IMR-90 (cell line): ENCODE results near the gene FRZB. TPM values are rescaled to one million over a fixed set of nuclear protein-coding genes. Genes with fewer than 3 reads are reported as not detected.

Experiments
- ATAC-seq: fragments of 200-7000 bp; cut with Tn5 transposase; 2 replicates; pipeline ENCODE4 v1.9.1; 2020; ENCODE audit warnings: low read depth, mild to moderate bottlenecking, moderate library complexity
- BruUV-seq: library from RNA; stranded (reverse); fragments of 400-500 nt; replicated peaks from 2 replicates; lab custom pipeline; 2021; lab: Mats Ljungman, UMichigan
- CTCF ChIA-PET: fragments of 300-600 bp; formaldehyde crosslinking; extraction: SDS; loops from one replicate; lab custom pipeline; 2021; ENCODE audit warnings: antibody characterized with exemption; lab: Yijun Ruan, JAX
- POLR2A ChIA-PET: fragments of 300-600 bp; sonication (Branson Sonifier 250); formaldehyde crosslinking; loops from one replicate; lab custom pipeline; 2022; ENCODE audit warnings: antibody characterized with exemption; ENCODE audit not compliant: unreplicated experiment; lab: Charles Lee
- DNase-seq: peaks from one replicate; pipeline ENCODE4 v3.0.0; 2013
- H2AFZ ChIP-seq: replicated peaks from 2 replicates; pipeline ENCODE3; 2013; ENCODE audit warnings: low read length, mild to moderate bottlenecking; ENCODE audit not compliant: poor library complexity
- H2AK5ac ChIP-seq: 2 replicates; pipeline ENCODE4 v1.6.1; 2013; ENCODE audit warnings: low read depth, low read length, inconsistent platforms
- H2AK9ac ChIP-seq: replicated peaks from 2 replicates; pipeline ENCODE3; 2013; ENCODE audit warnings: mild to moderate bottlenecking, low read depth, low read length, moderate library complexity; ENCODE audit not compliant: poor library complexity
- H2BK120ac ChIP-seq: 2 replicates; pipeline ENCODE4 v1.6.1; 2013; ENCODE audit warnings: low read depth, low read length, inconsistent platforms
- H2BK15ac ChIP-seq: 3 replicates; pipeline ENCODE4 v1.6.1; 2013; ENCODE audit warnings: low read depth, low read length, inconsistent platforms
- H2BK20ac ChIP-seq: 2 replicates; pipeline ENCODE4 v1.6.1; 2013; ENCODE audit warnings: low read depth, mild to moderate bottlenecking, inconsistent platforms, low read length, moderate library complexity
- H2BK5ac ChIP-seq: 2 replicates; pipeline ENCODE4 v1.6.1; 2013; ENCODE audit warnings: mild to moderate bottlenecking, low read depth, low read length, inconsistent platforms; ENCODE audit not compliant: poor library complexity, severe bottlenecking
- H3K14ac ChIP-seq: replicated peaks from 2 replicates; pipeline ENCODE4 v1.6.1; 2013; ENCODE audit warnings: low read depth, low read length, inconsistent platforms
- H3K18ac ChIP-seq: 2 replicates; pipeline ENCODE4 v1.6.1; 2013; ENCODE audit warnings: low read depth, low read length, control low read depth
- H3K23ac ChIP-seq: 2 replicates; pipeline ENCODE4 v1.6.1; 2013; ENCODE audit warnings: low read depth, low read length, inconsistent platforms
- H3K27ac ChIP-seq: 2 replicates; pipeline ENCODE4 v1.5.1; 2013; ENCODE audit warnings: mild to moderate bottlenecking, control low read depth, low read length; ENCODE audit not compliant: insufficient read depth
- H3K27me3 ChIP-seq: 2 replicates; pipeline ENCODE4 v1.6.1; 2013; ENCODE audit warnings: low read length; ENCODE audit not compliant: control insufficient read depth, insufficient read depth
- H3K36me3 ChIP-seq: 2 replicates; pipeline ENCODE4 v1.6.1; 2013; ENCODE audit warnings: low read length, mixed read lengths; ENCODE audit not compliant: control insufficient read depth, insufficient read depth
- H3K4ac ChIP-seq: 2 replicates; pipeline ENCODE4 v1.6.1; 2013; ENCODE audit warnings: low read depth, low read length, inconsistent platforms
- H3K4me1 ChIP-seq: 2 replicates; pipeline ENCODE4 v1.6.1; 2013; ENCODE audit warnings: low read length, mixed read lengths; ENCODE audit not compliant: control insufficient read depth, insufficient read depth
- H3K4me2 ChIP-seq: 2 replicates; pipeline ENCODE4 v1.6.1; 2013; ENCODE audit warnings: low read depth, mild to moderate bottlenecking, control low read depth, low read length, moderate library complexity
- H3K4me3 ChIP-seq: 2 replicates; pipeline ENCODE4 v1.5.1; 2013; ENCODE audit warnings: low read depth, mild to moderate bottlenecking, control low read depth, low read length, moderate library complexity; ENCODE audit not compliant: insufficient read depth
- H3K56ac ChIP-seq: 2 replicates; pipeline ENCODE4 v1.6.1; 2013; ENCODE audit warnings: low read length, inconsistent platforms; ENCODE audit not compliant: insufficient read depth; ENCODE audit errors: extremely low read depth
- H3K79me1 ChIP-seq, 2 experiments: 2 replicates each; pipeline ENCODE4 v1.6.1; 2013; ENCODE audit warnings: low read length in 2 of 2, inconsistent platforms in 1 of 2, low read depth in 1 of 2
- H3K9ac ChIP-seq: 2 replicates; pipeline ENCODE4 v1.6.1; 2013; ENCODE audit warnings: low read depth, low read length, control low read depth
- H3K9me1 ChIP-seq: 2 replicates; pipeline ENCODE4 v1.6.1; 2013; ENCODE audit warnings: low read length, inconsistent platforms; ENCODE audit not compliant: insufficient read depth
- H3K9me3 ChIP-seq: 2 replicates; pipeline ENCODE4 v1.6.1; 2013; ENCODE audit warnings: low read length; ENCODE audit not compliant: control insufficient read depth, insufficient read depth
- H4K20me1 ChIP-seq: 2 replicates; pipeline ENCODE4 v1.6.1; 2013; ENCODE audit warnings: low read length, inconsistent platforms; ENCODE audit not compliant: insufficient read depth
- H4K5ac ChIP-seq: 2 replicates; pipeline ENCODE4 v1.6.1; 2013; ENCODE audit warnings: mild to moderate bottlenecking, low read depth, low read length, control low read depth
- H4K8ac ChIP-seq, 2 experiments: 2 replicates each; pipeline ENCODE4 v1.6.1; 2013; ENCODE audit warnings: low read depth in 2 of 2, low read length in 2 of 2, control low read depth in 1 of 2, inconsistent platforms in 1 of 2
- H4K91ac ChIP-seq: 2 replicates; pipeline ENCODE4 v1.6.1; 2013; ENCODE audit warnings: low read depth, low read length, inconsistent platforms; ENCODE audit not compliant: insufficient read depth
- BHLHE40 ChIP-seq: fragments of 150-350 bp; IDR thresholded peaks from 2 replicates; pipeline ENCODE4 v1.6.1; 2016; ENCODE audit warnings: mild to moderate bottlenecking, low read depth, low read length
- CEBPB ChIP-seq: IDR thresholded peaks from 2 replicates; pipeline ENCODE4 v1.6.1; 2012; ENCODE audit warnings: low read depth, low read length, improper control_type of control experiment
- CHD1 ChIP-seq: IDR thresholded peaks from 2 replicates; pipeline ENCODE4 v1.6.1; 2012; ENCODE audit warnings: low read depth, low read length, improper control_type of control experiment
- FOS ChIP-seq: fragments of 150-350 bp; IDR thresholded peaks from 2 replicates; pipeline ENCODE4 v1.6.1; 2016; ENCODE audit warnings: low read depth, low read length
- MXI1 ChIP-seq: IDR thresholded peaks from 2 replicates; pipeline ENCODE4 v1.6.1; 2012; ENCODE audit warnings: low read depth, mild to moderate bottlenecking, low read length, moderate library complexity, borderline replicate concordance
- NFE2L2 ChIP-seq: fragments of 150-350 bp; IDR thresholded peaks from 2 replicates; pipeline ENCODE4 v1.6.1; 2016; ENCODE audit warnings: low read depth, mild to moderate bottlenecking, low read length
- POLR2A ChIP-seq: IDR thresholded peaks from 2 replicates; pipeline ENCODE4 v1.6.1; 2012; ENCODE audit warnings: mild to moderate bottlenecking, low read depth, low read length
- RAD21 ChIP-seq: IDR thresholded peaks from 2 replicates; pipeline ENCODE4 v1.6.1; 2012; ENCODE audit warnings: low read length, improper control_type of control experiment
- RCOR1 ChIP-seq: IDR thresholded peaks from 2 replicates; pipeline ENCODE4 v1.6.1; 2012; ENCODE audit warnings: mild to moderate bottlenecking, low read length, improper control_type of control experiment; ENCODE audit not compliant: insufficient replicate concordance
- SMC3 ChIP-seq: fragments of 150-350 bp; IDR thresholded peaks from 2 replicates; pipeline ENCODE4 v1.6.1; 2016; ENCODE audit warnings: low read depth, mild to moderate bottlenecking, antibody characterized with exemption, low read length, moderate library complexity
- USF2 ChIP-seq: fragments of 150-350 bp; IDR thresholded peaks from 2 replicates; pipeline ENCODE4 v1.6.1; 2017; ENCODE audit warnings: mild to moderate bottlenecking, antibody characterized with exemption, low read length, low read depth
- WGBS, 2 experiments: methylation state at CpG; one replicate each; pipeline versions ENCODE4 v1.1.5 to v1.1.7; 2013; ENCODE audit warnings: missing lambda C conversion rate in 2 of 2; ENCODE audit not compliant: insufficient read length in 1 of 2; ENCODE audit errors: extremely low coverage in 2 of 2; 5-methylcytosine and 5-hydroxymethylcytosine counted together
- dilution Hi-C: fragments of 300-500 bp; cut with HindIII; formaldehyde crosslinking; loops from one replicate; pipeline ENCODE4 v1.14.3; 2018; ENCODE audit warnings: low sequenced_read_pairs; ENCODE audit not compliant: unreplicated experiment
- in situ Hi-C: fragments of 300-500 bp; cut with MboI; formaldehyde crosslinking; loops from 3 replicates; pipeline ENCODE4 v1.14.3; 2019; ENCODE audit warnings: low sequenced_read_pairs, inconsistent platforms, mixed read lengths
- intact Hi-C: fragments of 100-400 bp; cut with micrococcal nuclease; formaldehyde crosslinking; loops from 2 replicates; pipeline ENCODE4 v1.10.0; 2022
- polyA plus RNA-seq, 3 experiments: library from polyadenylated mRNA; depleted of rRNA; stranded (reverse); fragments of >200 nt; gene quantifications; 2 replicates each; pipeline ENCODE4 v1.2.3, GENCODE V29; 2012; ENCODE audit warnings: low replicate concordance in 1 of 3
- total RNA-seq: library from RNA; depleted of rRNA; stranded (reverse); fragments of >200 nt; gene quantifications from 2 replicates; pipeline ENCODE4 v1.2.3, GENCODE V29; 2012

Gene FRZB
- total and polyA plus RNA-seq, 2 of the 4 experiments (the other 2 are of a cell fraction): 0.18 to 1.2 TPM

GRCh38 chr2:182831921-182832320 is 34.5 kb downstream of the FRZB start:
- H2AK9ac ChIP-seq: no peak overlapping the region

More at GRCh38 chr2:182831921-182832320, 34.5 kb downstream of the FRZB start:
- Histone ChIP-seq H3K18ac (no peak overlapping the region), H3K14ac (no peak overlapping the region), H4K8ac (no peak overlapping the region), H3K9me1 (no peaks in the 10 kb centered on the region), H2BK5ac (no peak overlapping the region), H2AK5ac (no peak overlapping the region), H3K23ac (no peak overlapping the region), H2BK15ac (no peak overlapping the region), H3K27me3 (peaks cover 2% of the 10 kb centered on the region; the same call in 1 of the 2 replicates), H3K79me1 (no peaks in the 10 kb centered on the region), H4K5ac (no peak overlapping the region), H3K27ac (no peak overlapping the region), H3K4ac (no peak overlapping the region), H3K4me3 (no peak overlapping the region), H2AFZ (no peak overlapping the region), H4K91ac (no peak overlapping the region), H3K4me1 (no peaks in the 10 kb centered on the region), H4K20me1 (no peaks in the 10 kb centered on the region), H3K36me3 (no peaks in the 10 kb centered on the region), H3K9me3 (no peaks in the 10 kb centered on the region), H3K56ac (no peak overlapping the region), H2BK120ac (no peak overlapping the region), H3K4me2 (no peak overlapping the region), H3K9ac (no peak overlapping the region), H2BK20ac (no peak overlapping the region)
- dilution Hi-C loops (no loop called here), intact Hi-C loops (no loop called here), in situ Hi-C loops (no loop called here)
- DNase-seq (no peak), ATAC-seq (no peak)
- POLR2A ChIA-PET: no interaction called here
- WGBS, 2 experiments: no CpG with 5 or more reads among the region's 3 CpGs
- TF ChIP-seq RCOR1: no peak
- TF ChIP-seq BHLHE40: no peak
- no peak for TF ChIP-seq FOS
- no peak for TF ChIP-seq MXI1
- no peak for TF ChIP-seq NFE2L2
- no peak for TF ChIP-seq RAD21
- no peak for TF ChIP-seq USF2
- TF ChIP-seq SMC3: no peak
- TF ChIP-seq POLR2A: no peak
- no peak for TF ChIP-seq CHD1
- no peak for TF ChIP-seq CEBPB
- BruUV-seq: no TSS peak
- CTCF ChIA-PET: no interaction called here
